D721Med (cell line): ENCODE results near the gene XRCC3.

Experiments
- DNase-seq: peaks from one replicate; pipeline ENCODE4 v3.0.0; 2011; ENCODE audit warnings: low spot score; ENCODE audit not compliant: insufficient read length
- FAIRE-seq: peaks from 2 replicates; lab custom pipeline; 2011; peaks lifted over from hg19 to GRCh38; lab: Jason Lieb, UNC
- CTCF ChIP-seq: IDR thresholded peaks from 2 replicates; pipeline ENCODE4 v1.5.1; 2012; ENCODE audit warnings: mild to moderate bottlenecking, control low read depth; ENCODE audit not compliant: insufficient read depth; ENCODE audit errors: missing control alignments

The XRCC3 gene

GRCh38 chr14:103725739-103726395, 10.6 kb upstream of the XRCC3 start:
- FAIRE-seq (no peak), DNase-seq (no peak)
- TF ChIP-seq CTCF: no peak

- FAIRE-seq: no peak
- no peak for DNase-seq
- no peak for TF ChIP-seq CTCF
Measured at GRCh38 chr14:103725001-103725682, 9.9 kb upstream of the XRCC3 start.

DNA sequence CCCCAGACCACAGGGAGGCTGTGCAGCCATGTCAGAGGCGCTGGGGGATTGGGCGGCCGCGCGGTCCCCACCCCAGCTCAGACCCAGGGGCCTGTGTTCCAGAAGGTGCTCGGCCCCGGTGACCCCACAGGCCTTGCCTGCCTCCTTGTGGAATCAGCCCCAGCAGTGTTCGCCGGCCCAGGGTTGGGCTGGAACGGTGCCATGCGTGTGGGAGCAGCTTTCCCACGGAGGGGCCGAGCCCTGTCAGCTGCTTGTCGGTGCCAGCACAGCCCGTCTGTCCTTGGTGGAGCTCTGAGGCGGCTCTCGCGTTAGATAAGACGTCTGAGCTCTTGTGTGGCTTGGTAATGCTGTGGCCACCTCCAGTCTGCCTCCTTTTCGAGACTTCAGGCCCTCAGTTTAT, 8.9 kb upstream of the XRCC3 start:
- FAIRE-seq: no peak
- DNase-seq: no peak
- TF ChIP-seq CTCF: no peak

- FAIRE-seq (no peak), DNase-seq (no peak)
- no peak for TF ChIP-seq CTCF
Measured at GRCh38 chr14:103723748-103724081, 8.5 kb upstream of the XRCC3 start.

- DNase-seq (no peak), FAIRE-seq (no peak)
- TF ChIP-seq CTCF: no peak
Measured at GRCh38 chr14:103721334-103722120, 6.3 kb upstream of the XRCC3 start.

- TF ChIP-seq CTCF: no peak
- DNase-seq: no peak
- no peak for FAIRE-seq
Measured at GRCh38 chr14:103719751-103720150, 4.5 kb upstream of the XRCC3 start.
